ENCODE data around the gene ARL11.
"Not testable (repeated sequence)": the region's sequence is repeated elsewhere in the genome, so short reads cannot be mapped to it uniquely, and the experiment has no call there.

The ARL11 gene

DNA sequence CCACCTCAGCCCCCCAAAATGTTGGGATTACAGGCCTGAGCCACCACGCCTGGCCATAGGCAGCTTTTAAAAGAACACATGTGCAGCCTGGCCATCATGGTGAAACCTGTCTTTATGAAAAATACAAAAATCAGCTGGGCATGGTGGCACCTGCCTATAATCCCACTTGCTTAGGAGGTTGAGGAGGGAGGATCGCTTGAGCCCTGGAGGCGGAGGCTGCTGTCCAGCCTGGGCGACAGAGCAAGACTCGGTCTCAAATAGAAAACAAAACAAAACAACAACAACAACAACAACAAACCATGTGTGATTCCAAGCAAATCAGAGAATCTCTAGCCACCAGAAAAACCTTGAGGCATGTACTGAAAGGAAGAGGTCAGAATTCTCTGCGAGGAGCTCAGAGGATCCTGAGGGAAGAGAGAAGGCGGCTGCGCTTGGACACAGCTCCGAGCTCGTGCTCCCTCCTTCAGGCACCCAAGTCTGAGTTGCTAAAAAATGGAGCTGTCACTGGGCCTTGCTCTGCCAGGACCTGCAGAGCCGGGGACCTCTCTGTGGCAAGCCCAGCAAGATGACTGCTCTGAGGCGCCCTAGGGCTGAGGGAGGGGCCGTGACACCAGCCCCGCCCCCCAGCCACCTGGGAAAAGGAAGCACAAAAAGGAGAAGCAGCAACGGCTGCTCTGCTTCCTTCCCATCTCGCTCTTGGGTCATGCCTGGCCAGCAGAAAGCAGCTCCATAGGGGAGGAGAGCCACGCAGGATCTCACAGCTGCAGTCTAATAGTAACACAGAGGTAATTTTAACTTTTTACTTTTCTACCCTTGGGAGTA lies at the start of gene ARL11:
TSS of gene ARL11 (plus strand) at position 677 of the 822 bp plus-strand sequence. CDS start 1,941 bp downstream, outside the sequence.
- DNase-seq (ENCODE audit: low read depth in 2 of 2), result peak in 1 of 2 donors; percentile 30

DNA sequence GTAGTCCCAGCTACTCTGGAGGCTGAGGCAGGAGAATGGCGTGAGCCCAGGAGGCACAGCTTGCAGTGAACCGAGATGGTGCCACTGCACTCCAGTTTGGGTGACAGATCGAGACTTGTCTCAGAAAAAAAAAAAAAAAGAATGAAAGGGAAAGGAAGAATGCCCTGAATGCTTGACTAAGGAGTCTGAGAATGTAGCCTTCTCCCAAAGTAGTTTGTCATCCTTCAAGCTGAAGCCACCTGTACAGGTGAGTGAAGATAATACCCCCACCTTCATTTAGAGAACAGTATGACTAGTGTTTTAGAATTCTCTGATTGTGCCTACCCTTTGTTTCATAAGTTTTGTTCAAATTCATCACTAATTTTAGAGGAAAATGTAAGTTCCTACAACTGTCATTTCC lies 48.8 kb upstream of the ARL11 start:
- no peak for DNase-seq (ENCODE audit: low read depth in 2 of 2)

DNA sequence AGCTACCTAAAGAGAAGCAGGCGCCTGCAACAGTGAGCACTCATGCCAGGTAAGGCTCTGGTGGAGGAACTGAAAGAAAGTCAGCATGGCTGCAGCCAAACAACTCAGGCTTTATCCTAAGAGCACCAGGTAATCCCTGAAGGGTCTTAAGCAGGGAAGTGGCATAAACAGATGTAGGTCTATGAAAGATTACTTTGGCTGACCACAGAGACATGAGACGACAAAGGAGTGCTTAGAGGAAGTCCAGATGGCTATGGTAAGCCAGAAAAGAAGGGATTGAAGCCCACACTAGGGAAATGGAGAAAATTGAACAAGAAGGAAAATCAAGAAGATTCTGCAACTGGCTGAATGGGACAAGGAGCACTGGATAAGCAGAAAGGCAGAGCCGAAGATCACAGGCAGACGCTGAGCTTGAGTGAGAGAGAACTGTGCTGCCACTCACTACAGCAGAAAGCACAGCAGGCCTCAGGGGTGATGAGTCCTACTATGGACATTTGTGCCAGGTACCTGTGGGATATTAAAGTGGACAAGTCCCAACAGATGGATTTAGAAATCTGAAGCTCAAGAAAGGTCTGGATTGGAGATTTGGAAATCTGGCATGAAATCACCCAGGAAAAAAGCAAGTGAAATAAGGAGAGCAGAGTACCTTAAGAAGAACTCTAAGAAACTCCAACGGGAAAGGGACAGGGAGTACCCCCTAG lies 47.2 kb upstream of the ARL11 start:
- DNase-seq (ENCODE audit: low read depth in 2 of 2), result no peak

DNA sequence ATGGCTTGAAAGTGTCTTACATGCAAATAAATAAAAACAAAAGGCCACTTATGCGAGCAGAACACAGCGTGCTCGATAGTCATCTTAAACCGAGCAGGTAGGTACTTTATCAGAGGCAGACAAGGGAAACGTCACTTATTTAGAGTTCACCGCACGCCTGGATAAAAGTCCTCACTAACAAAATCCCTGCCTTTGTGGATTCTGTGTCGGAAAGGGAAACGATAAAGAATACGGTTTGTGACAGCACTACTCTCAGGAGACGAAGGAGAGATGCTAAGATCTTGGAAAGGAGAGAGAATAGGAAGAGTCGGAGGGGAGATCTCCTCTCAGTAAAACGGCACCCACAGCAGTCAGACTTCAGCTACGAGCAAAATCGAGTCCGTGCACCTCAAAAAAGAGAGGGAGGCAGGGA lies 43.5 kb upstream of the ARL11 start:
- no peak for DNase-seq (ENCODE audit: low read depth in 2 of 2)

DNA sequence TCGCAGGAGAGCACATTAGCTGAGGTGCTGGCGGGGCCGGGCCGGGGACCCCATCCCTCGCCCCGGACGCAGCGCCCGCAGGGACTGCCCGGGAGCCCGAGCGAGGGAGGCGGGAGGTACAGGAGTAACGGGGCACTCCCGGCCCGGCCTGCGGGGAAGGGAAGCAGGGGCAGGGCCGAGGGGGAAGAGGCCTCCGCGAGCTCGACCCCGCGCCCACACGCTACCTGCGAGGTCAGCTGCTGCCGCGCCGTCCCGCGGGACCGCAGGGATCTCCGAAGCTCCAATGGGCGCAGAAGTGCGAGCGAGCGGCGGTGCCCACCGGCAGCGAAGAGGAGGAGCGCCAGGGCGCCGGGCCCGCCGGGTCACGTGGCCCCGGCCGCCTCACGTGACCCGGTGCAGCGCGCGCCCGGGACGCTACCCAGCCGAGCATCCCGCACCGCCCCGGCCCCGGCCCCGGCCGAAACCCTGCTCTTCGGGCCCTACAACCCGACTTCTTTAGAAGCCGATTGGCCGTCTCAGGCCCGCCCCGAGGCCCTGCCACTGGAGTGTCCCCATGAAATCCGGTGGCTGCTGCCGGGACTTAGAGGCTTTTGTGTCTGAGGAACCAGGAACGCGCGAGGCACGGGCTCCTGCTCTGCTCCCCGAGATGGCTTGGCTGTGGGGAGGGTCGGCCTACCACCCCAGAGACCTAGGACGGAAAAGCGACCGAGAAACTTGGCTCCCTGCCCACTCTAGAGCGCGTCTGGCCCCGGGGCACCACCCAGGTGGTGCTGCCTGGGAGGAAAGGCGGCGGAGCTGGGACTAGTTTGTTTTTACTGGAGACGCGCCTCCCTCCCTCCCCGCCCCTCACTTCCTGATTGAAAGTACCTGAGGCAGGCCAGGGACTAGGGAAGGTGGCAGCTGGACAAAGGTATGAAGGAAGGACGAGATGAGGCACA lies 42.8 kb upstream of the ARL11 start, which contains the start of gene RCBTB1:
TSS of gene RCBTB1 (minus strand) at position 339 of the 938 bp plus-strand sequence. CDS start 18,279 bp downstream, outside the sequence.
- peak in 1 of 2 donors; percentile 64 for DNase-seq (ENCODE audit: low read depth in 2 of 2)

DNA sequence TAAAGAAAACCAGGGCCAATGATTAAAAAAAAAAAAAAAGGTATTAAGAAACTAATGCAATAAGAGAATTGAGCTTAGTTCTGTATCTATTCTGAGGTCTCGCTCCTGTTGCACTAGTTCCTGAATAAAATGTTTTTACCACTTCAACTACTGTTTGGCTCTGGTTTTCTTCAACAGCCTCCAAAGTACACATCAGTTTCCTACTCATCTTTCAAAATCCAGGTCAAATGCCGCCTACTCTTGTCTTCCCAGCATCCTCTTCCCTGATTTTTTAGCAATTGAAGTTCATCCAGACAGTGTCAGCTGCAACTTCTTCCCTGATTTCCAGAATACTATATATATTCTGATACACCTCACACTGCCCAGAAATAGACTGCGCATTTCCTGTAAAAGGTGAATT lies 41.6 kb upstream of the ARL11 start:
- DNase-seq (ENCODE audit: low read depth in 2 of 2), result no peak

DNA sequence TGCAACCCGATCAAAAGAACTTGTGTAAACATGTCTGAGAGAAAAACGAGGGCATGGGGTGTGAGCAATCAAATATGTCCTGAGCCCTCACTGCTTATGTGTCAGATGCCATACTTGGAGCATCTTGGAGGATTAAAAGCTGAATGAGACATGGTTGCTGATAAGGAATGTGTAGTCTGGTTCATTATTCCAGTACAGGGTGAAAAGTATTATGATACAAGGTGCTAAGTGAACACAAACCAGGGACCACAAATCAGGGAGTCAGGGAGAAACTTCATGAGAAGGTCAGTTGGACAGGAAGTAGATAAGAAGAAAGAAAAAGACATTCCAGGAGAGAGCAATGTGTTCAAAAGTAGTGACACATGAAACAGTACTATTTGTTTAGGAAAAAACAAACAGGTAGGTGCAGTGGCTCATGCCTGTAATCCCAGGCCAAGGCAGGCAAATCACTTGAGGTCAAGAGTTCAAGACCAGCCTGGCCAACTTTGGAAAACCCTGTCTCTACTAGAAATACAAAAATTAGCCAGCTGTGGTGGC lies 40.9 kb upstream of the ARL11 start:
- no peak for DNase-seq (ENCODE audit: low read depth in 2 of 2)

DNA sequence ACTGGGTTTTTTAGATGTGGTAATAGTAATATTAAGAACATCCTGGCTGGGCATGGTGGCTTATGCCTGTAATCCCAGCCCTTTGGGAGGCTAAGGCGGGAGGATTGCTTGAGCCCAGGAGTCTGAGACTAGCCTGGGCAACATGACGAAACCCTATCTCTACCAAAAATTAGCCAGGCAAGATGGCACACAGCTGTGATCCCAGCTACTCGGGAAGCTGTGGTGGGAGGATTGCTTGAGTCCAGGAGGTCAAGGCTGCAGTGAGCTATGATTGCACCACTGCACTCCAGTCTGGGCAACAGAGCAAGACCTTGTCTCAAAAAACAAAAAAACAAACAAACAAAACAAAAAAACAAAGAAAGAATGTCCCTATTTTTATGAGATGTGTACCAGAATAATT lies 37.6 kb upstream of the ARL11 start:
- not testable (repeated sequence) for DNase-seq (ENCODE audit: low read depth in 2 of 2)

DNA sequence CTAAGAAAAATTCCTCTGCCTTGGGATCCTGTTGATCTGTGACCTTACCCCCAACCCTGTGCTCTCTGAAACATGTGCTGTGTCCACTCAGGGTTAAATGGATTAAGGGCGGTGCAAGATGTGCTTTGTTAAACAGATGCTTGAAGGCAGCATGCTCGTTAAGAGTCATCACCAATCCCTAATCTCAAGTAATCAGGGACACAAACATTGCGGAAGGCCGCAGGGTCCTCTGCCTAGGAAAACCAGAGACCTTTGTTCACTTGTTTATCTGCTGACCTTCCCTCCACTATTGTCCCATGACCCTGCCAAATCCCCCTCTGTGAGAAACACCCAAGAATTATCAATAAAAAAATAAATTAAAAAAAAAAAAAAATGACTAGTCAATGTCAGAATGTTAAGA lies 34.4 kb upstream of the ARL11 start:
- not testable (repeated sequence) for DNase-seq (ENCODE audit: low read depth in 2 of 2)

DNA sequence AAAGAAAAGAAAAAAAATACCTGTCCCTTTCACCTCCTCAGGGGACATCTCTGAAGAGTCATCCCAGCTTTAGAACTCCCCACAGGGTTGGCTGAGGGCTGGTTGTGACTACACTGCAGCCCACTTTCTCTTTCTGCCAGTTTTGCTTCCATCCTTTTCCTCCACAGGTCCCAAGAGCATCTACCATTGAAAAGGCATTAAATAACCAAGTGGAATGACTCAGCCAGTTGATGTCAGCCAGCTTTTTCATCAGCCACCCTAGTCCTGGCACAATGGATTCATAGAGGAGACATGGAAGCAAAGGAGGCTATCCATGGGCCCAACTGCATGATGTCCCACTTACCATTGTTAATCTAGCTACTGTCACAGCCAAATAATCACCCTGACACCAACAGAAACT lies 33.7 kb upstream of the ARL11 start:
- no peak for DNase-seq (ENCODE audit: low read depth in 2 of 2)

DNA sequence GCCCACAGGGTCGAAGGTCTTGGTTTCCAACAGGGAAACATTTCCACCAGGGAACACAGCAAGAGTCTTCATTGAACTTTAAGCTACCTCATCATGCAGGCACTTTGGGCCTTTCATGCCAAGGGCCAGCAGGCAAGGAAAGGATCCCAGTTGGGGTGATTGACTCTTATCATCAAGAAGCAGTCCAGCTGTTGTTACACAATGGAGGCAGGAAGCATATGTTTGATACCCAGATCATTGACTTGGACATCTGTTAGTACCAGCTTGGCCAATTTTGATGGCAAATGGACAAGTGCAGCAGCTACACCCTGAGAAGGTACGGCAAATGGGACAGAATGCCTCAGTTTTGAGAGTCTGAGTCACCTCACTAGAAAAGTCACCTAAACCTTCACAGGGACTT lies 32.1 kb upstream of the ARL11 start:
- no peak for DNase-seq (ENCODE audit: low read depth in 2 of 2)

DNA sequence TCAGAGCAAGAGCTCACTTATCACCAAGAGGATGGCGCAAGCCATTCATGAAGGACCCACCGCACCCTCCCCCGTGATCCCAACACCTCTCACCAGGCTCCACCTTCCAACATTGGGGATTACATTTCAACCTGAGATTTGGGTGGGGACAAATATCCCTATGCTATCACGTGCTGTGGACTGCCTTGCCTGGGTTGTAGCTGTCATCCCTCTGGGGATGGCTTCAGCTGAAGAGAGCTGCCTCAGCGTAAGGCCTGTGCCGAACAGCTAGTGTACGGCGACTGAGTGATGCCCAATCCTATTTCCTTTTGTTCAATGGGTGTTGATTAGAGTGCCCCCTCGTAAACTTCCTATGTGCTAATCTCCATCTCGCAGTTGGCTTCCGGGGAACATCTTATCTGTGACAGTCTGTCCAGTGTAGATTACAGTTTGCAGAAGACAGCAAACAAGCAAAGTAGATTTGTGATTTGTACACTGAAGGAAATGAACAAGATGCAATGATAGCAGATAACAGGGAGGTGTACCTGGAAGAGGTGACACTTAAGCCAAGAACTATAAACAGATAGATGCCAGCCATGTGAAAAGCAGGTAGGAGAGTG lies 31.2 kb upstream of the ARL11 start:
- DNase-seq (ENCODE audit: low read depth in 2 of 2), result no peak

DNA sequence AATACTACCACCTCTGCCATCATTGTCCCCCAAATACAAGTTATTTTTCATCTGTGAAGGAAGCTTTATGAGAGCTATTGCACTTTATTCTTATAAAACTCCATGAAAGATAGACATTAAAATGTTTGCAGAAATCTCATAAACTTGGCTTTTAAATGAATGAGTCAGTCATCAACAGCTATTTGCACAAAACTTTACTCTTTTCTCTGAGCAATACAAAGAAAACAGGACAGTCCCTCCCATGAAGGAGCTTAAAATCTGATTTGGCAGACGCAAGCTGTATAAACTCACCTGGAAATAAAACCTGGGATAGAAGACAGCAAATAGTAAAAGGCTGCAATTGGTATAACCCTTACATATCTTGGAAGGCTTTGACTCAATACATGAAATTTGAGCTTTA lies 26.3 kb upstream of the ARL11 start:
- DNase-seq (ENCODE audit: low read depth in 2 of 2), result no peak

DNA sequence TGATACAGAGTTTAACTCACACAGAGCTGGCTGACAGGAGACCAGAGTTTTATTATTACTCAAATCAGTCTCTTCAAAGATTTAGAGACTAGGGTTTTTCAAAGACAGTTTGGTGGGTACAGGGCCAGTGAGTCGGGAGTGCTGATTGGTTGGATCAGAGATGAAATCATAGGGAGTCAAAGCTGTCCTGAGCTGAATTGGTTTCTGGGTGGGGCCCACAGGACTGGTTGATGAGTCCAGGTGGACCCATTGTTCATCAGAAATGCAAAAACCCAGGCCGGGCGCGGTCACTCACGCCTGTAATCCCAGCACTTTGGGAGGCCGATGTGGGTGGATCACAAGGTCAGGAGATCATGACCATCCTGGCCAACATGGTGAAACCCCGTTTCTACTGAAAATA lies 25.7 kb upstream of the ARL11 start:
- DNase-seq (ENCODE audit: low read depth in 2 of 2), result not testable (repeated sequence)

DNA sequence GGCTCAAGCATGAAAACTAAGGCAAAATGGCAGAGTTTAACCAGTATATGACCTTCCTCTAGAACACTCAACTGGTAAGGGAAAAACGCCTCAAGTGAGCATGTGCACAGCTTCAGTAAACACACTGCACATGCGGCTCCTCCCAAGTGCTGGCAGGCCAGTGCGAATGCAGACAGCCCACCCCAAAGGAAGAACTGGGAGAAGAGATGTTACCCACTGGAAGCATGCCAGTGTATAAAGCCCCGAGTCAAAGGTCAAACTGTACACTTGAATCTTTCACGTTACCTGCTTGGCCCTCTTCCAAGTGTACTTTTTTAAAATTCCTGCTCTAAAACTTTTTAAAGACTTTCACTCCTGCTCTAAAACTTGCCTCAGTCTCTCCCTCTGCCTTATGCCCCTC lies 23.7 kb upstream of the ARL11 start:
- DNase-seq (ENCODE audit: low read depth in 2 of 2), result no peak

DNA sequence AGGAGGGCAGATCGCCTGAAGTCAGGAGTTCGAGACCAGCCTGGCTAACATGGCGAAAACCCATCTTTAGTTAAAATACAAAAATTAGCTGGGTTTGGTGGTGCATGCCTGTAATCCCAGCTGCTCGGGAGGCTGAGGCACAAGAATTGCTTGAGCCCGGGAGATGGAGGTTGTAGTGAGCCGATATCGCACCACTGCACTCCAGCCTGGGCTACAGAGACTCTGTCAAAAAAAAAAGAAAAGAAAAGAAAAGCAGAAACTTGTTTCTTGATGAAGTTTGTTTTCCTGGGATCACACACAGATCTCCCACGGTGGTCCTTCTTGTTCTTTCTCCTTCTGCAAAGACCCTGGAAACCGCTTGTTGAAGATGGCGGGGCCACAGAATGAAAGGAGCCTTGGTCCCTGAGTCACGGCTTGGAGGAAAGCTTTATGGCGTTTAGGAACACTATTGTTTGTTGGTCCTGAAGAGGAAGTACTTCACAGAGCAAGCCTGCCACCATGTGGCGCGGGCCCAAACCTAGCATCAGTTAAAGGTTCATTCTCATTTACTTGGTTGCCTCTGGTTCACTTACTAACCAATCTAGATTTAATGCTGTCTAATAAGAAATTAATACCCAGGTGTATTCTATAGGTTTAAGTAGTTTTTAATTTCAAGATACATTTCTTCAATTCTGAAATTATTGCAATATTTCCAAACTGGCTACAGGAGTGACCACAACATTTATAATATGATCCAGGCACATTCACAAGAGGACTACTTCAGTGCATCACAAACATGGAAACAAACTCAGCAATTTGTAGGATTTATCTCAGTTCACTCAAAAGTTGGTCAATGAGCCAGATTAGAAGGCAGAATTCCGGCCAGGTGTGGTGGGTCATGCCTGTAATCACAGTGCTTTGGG lies 21.3 kb upstream of the ARL11 start:
- peak; percentile 70 for DNase-seq (ENCODE audit: low read depth in 2 of 2)

DNA sequence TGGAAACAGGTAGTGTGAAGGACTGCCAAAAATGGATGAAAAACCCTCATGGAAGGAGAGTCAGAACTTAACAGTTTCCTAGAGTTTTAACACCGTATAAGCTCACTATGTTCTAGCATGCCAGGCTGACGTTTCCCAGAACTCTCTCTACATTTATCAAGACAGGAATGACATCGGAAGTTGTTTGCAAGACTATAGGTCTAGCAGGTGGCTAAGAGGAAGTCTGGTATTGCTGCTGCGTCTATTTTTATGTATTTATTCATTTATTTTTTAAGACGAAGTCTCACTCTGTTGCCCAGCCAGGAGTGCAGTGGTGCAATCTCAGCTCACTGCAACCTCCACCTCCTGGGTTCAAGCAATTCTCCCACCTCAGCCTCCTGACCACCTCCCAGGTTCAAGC lies 20.5 kb upstream of the ARL11 start:
- no peak for DNase-seq (ENCODE audit: low read depth in 2 of 2)

DNA sequence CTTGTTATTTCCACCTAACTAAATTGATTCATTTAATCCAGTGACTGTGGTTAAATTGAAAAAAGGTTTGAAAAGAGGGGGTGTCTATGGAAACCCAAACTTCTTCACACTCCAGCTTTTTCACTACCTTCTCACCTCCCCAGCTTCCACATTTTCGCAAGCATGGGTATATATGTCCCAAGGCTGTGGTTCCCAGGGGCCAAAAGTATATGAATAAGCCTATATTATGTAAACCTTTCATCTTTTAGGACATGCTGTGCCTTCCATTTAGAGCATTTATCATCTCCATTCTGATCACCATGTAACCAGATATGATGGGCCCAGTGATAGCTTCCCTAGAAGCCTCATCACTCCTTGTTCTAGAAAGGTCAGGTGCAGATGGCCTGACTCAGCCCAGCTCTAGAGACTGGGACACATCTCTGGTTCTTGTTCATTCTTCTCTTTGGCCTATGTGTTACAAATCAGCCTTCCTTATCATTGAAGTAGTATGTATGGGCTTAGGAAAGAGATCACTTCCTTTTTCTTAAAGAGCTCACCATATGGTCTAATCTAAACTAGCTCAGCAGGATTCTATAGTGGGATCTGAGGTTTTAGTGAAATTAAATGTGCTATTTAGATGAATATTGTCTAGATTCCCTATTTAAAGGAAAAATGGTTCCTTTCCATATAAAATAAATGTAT lies 19.5 kb upstream of the ARL11 start:
- DNase-seq (ENCODE audit: low read depth in 2 of 2), result no peak

DNA sequence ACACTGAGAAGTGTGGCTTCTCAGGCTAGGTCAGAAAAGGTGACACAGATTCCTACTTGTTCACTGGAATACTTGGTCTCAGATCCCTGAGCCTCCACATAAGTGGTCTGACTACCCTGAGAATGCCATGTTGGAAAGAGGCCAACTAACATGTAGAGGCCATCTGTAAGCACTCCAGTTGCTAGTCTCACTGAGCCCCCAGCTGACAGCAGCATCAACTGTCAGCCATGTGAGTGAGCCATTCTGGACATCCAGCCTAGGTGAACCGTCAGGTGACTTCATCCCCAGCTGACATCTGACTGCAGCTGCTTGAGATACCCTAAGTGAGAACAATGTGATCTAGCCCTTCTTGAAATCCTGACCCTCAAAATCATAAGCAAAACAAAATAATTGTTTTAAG lies 18.1 kb upstream of the ARL11 start:
- no peak for DNase-seq (ENCODE audit: low read depth in 2 of 2)

DNA sequence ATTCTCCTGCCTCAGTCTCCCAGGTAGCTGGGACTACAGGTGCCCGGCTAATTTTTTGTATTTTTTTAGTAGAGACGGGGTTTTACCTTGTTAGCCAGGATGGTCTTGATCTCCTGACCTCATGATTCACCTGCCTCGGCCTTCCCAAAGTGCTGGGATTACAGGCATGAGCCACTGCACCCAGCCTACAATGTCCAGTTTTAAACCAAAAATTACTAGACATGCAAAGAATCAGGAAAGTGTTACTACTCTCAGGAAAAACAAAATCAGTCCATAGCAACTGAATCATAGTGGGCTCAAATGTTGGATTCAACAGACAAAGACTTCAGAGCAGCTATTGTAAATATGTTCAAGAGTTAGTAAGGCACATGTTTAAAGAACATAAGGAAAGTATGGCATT lies 16.3 kb upstream of the ARL11 start:
- not testable (repeated sequence) for DNase-seq (ENCODE audit: low read depth in 2 of 2)

Data from stimulated activated CD8-positive, alpha-beta memory T cell treated with anti-CD3 and anti-CD28 coated beads, Interleukin-7, amount 100 ng/mL, for 4 hours (primary cell).